PFSK-1 (cell line): ENCODE data around the gene FAM20C.

Experiments used
- FOXP2 ChIP-seq: optimal IDR thresholded peaks from 2 replicates; pipeline ENCODE3; 2011; ENCODE audit warnings: borderline replicate concordance, control low read depth, inconsistent platforms; ENCODE audit not compliant: insufficient read depth; ENCODE audit errors: extremely low read length, extremely low read depth
- POLR2AphosphoS5 ChIP-seq: IDR thresholded peaks from 2 replicates; pipeline ENCODE4 v1.6.1; 2012; ENCODE audit warnings: low read depth, mild to moderate bottlenecking, control low read depth, low read length, moderate library complexity
- SIN3A ChIP-seq: IDR thresholded peaks from 2 replicates; pipeline ENCODE4 v1.6.1; 2012; ENCODE audit warnings: mild to moderate bottlenecking, low read length, moderate library complexity, borderline replicate concordance; ENCODE audit not compliant: insufficient read depth
- TAF1 ChIP-seq: IDR thresholded peaks from 2 replicates; pipeline ENCODE4 v1.6.1; 2012; ENCODE audit warnings: low read length, control low read depth, borderline replicate concordance; ENCODE audit not compliant: insufficient read depth
- TF ChIP-seq, protein P1 (sequence below), 2 experiments: IDR thresholded peaks; 2 replicates each; pipeline versions ENCODE4 v1.6.1 to v1.8.0; 2011 to 2012; ENCODE audit warnings: low read depth in 2 of 2, low read length in 2 of 2, control low read depth in 1 of 2, inconsistent platforms in 1 of 2, mild to moderate bottlenecking in 1 of 2, moderate library complexity in 1 of 2; ENCODE audit not compliant: insufficient read depth in 1 of 2

The FAM20C gene

DNA sequence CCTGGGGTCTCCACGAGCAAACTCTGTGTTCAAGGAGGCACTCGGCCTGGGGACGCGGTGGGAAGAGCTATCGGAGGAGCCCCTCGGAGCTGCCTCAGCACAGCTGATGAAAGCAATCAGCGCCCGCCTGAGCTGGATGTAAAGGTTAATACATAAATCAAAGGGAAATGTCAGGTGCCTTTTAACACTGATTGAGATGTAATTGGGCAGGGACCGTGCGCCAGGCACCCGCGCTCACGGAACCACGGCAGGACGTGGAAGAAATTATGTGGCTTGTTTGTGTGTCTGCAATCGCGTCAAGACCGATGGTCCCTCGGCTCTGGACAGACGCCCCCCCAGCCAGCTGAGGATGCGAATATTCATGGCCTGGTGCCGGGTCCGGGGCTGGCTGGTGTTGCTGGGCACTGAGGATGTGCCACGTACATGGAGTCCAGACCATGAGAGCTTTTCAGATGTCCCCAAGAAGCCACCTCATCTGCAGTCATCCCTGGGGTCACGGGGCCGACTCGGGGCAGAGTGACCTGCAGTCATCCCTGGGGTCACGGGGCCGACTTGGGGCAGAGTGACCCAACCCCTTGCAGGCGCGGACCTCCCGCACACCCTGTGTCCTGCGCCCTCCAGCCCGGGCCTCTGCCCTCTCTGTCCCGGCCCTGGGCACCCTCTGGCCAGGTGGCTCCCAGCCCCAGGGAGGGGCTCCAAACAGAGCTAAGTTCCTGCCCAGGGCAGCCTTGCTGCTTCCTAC lies 113.2 kb downstream of the FAM20C start:
- TF ChIP-seq TAF1: no peak
- no peak for TF ChIP-seq POLR2AphosphoS5
- no peak for TF ChIP-seq FOXP2
- TF ChIP-seq SIN3A: no peak
- TF ChIP-seq, protein P1, sequence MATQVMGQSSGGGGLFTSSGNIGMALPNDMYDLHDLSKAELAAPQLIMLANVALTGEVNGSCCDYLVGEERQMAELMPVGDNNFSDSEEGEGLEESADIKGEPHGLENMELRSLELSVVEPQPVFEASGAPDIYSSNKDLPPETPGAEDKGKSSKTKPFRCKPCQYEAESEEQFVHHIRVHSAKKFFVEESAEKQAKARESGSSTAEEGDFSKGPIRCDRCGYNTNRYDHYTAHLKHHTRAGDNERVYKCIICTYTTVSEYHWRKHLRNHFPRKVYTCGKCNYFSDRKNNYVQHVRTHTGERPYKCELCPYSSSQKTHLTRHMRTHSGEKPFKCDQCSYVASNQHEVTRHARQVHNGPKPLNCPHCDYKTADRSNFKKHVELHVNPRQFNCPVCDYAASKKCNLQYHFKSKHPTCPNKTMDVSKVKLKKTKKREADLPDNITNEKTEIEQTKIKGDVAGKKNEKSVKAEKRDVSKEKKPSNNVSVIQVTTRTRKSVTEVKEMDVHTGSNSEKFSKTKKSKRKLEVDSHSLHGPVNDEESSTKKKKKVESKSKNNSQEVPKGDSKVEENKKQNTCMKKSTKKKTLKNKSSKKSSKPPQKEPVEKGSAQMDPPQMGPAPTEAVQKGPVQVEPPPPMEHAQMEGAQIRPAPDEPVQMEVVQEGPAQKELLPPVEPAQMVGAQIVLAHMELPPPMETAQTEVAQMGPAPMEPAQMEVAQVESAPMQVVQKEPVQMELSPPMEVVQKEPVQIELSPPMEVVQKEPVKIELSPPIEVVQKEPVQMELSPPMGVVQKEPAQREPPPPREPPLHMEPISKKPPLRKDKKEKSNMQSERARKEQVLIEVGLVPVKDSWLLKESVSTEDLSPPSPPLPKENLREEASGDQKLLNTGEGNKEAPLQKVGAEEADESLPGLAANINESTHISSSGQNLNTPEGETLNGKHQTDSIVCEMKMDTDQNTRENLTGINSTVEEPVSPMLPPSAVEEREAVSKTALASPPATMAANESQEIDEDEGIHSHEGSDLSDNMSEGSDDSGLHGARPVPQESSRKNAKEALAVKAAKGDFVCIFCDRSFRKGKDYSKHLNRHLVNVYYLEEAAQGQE (IDR thresholded peaks at IDR 0.05; ENCODE audit: insufficient read depth in 1 of 2, low read depth in 2 of 2, low read length in 2 of 2): no peak

DNA sequence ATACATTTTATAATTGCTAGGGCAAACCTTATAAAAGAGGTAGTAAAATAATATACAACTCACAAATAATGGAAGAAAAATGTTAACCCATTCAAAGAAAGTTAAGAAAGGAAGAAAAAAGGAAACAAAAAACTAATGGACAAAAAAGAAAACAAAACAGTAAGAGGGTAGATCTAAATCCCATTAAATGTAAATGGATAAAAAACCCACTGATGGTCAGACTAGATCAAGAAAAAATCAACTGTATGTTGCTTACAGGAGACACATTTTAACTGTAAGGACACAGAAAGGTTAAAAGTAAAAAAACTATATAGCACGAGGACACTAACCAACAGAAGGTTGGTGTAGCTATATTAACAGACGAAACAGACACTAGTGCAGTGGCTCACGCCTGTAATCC lies 115.6 kb downstream of the FAM20C start:
- no peak for TF ChIP-seq TAF1
- no peak for TF ChIP-seq SIN3A
- TF ChIP-seq FOXP2: no peak
- TF ChIP-seq, protein P1 (IDR thresholded peaks at IDR 0.05; ENCODE audit: insufficient read depth in 1 of 2, low read depth in 2 of 2, low read length in 2 of 2): no peak
- no peak for TF ChIP-seq POLR2AphosphoS5

DNA sequence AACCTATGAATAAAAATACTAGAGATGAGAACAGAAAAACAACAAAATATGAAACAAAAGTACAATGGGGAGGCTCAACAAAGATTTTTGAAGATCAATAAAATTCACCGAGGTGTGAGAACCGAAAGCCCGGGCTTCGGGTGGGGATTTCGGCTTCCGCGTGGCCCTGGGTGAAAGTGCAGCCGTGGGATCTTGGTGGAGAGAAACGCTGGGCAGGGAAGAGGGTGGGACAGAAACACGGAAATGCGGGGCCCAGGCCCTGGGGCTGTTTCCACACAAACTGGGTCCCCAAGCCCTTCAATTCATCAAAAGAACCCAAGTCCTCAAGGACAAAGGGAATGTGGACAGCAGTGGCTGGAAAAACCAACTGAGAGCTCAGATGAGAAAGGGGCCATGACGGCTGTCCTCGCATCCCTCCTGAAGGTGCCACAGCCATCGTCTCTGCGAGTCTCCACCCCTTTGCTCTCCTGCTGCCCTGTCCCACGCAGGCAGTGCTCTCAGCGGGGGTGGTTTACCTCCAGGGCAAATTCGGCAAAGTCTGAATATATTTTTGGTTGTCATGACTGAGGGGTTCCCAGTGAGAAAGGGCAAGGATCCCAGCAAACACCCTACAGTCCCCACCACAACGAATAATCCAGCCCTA lies 117.3 kb downstream of the FAM20C start:
- TF ChIP-seq POLR2AphosphoS5 (no peak), TAF1 (no peak), FOXP2 (no peak), SIN3A (no peak)
- TF ChIP-seq, protein P1 (IDR thresholded peaks at IDR 0.05; ENCODE audit: insufficient read depth in 1 of 2, low read depth in 2 of 2, low read length in 2 of 2): no peak
